Measurements from ENCODE around the gene SNRPD3. TPM values are rescaled to one million over a fixed set of nuclear protein-coding genes. Genes with fewer than 3 reads are reported as not detected.
A peak's percentile ranks its signal among the peaks of the same experiment; 100 is the strongest.
"Not testable (repeated sequence)": the region's sequence is repeated elsewhere in the genome, so short reads cannot be mapped to it uniquely, and the experiment has no call there.

Gene SNRPD3
- total and polyA plus RNA-seq, 9 of the 15 experiments (the other 6 are each of a cell fraction or from before 2014, with no cell fraction given): 131 to 366 (median 274) TPM

- H2AFZ ChIP-seq (ENCODE audit: low read depth, low read length); H3K4me3 ChIP-seq; intact Hi-C loops (cut with micrococcal nuclease); H3K9me3 ChIP-seq (replicated peaks; ENCODE audit: control insufficient read depth, insufficient read depth, low read depth, low read length); FAIRE-seq; CTCF ChIA-PET (ENCODE audit: low intra/inter-chr PET ratio); in situ Hi-C loops (cut with MboI); DNase-seq (ENCODE audit: extremely low read depth in 1 of 4, low spot score in 3 of 4); H4K20me1 ChIP-seq (replicated peaks; ENCODE audit: control insufficient read depth, insufficient read depth, low read length); H3K9me1 ChIP-seq (ENCODE audit: control insufficient read depth, insufficient read depth, low read length); H3K36me3 ChIP-seq (ENCODE audit: control insufficient read depth, insufficient read depth, low read length); H3K27ac ChIP-seq (ENCODE audit: extremely low read depth, low read depth, low read length); H3K79me2 ChIP-seq (ENCODE audit: control insufficient read depth, insufficient read depth, low read length); ATAC-seq; H3K27me3 ChIP-seq (ENCODE audit: control insufficient read depth in 2 of 2, insufficient read depth in 2 of 2, low read length in 2 of 2): not testable (repeated sequence)
- BruUV-seq (replicated peaks): TSS peak; percentile 47
- Histone ChIP-seq H3K4me2 (ENCODE audit: insufficient read depth, low read length) (0 out of 2 replicates have a peak overlapping the region, but pooled peaks have one; percentile 66), H3K4me1 (replicated peaks in 1 of 2; ENCODE audit: control insufficient read depth in 2 of 2, insufficient read depth in 2 of 2, low read length in 2 of 2) (peaks cover 0 to 22% of the 10 kb centered on the region in 2 experiments; a peak in 2 of 5 replicates), H3K9ac (ENCODE audit: insufficient read depth in 1 of 2, low read depth in 2 of 2, low read length in 2 of 2) (peak overlapping the region in 1 of 2 experiments; percentile 49; a peak in 2 of 4 replicates)
- 68% methylated on average over 4 of the region's 10 CpGs for WGBS (ENCODE audit: insufficient coverage, low coverage, missing lambda C conversion rate)
- peak; percentile 25; the same call in 1 of the 2 replicates for TF ChIP-seq ZBTB33 (CRISPR knock-in tag; IDR thresholded peaks at IDR 0.05)
- POLR2A ChIA-PET: interaction anchor here (1.0 to 1.8 kb wide), 2 partner anchors 10 to 11 kb away, joined by 3 to 4 read pairs; partner anchors contain the start of gene GGT1
Measured at GRCh38 chr22:24593559-24593835, 37.7 kb downstream of the SNRPD3 start.

GRCh38 chr22:24593836-24594568 is 38.2 kb downstream of the SNRPD3 start:
- ChIA-PET CTCF (ENCODE audit: low intra/inter-chr PET ratio) (no interaction called here), POLR2A (interaction anchor here (1.8 kb wide), 1 partner anchor 12 kb away, joined by 4 read pairs; no protein-coding TSS in a partner anchor)
- Histone ChIP-seq H3K27ac (ENCODE audit: extremely low read depth, low read depth, low read length) (no peak overlapping the region), H3K4me3 (no peak overlapping the region), H3K4me2 (ENCODE audit: insufficient read depth, low read length) (no peak overlapping the region), H3K9ac (ENCODE audit: insufficient read depth in 1 of 2, low read depth in 2 of 2, low read length in 2 of 2) (peak overlapping the region in 1 of 2 experiments; percentile 26; a peak in 1 of 4 replicates), H3K36me3 (ENCODE audit: control insufficient read depth, insufficient read depth, low read length) (no peaks in the 10 kb centered on the region), H3K9me1 (ENCODE audit: control insufficient read depth, insufficient read depth, low read length) (no peaks in the 10 kb centered on the region), H4K20me1 (replicated peaks; ENCODE audit: control insufficient read depth, insufficient read depth, low read length) (no peaks in the 10 kb centered on the region), H3K79me2 (ENCODE audit: control insufficient read depth, insufficient read depth, low read length) (no peaks in the 10 kb centered on the region), H3K27me3 (ENCODE audit: control insufficient read depth in 2 of 2, insufficient read depth in 2 of 2, low read length in 2 of 2) (no peaks in the 10 kb centered on the region), H3K9me3 (replicated peaks; ENCODE audit: control insufficient read depth, insufficient read depth, low read depth, low read length) (no peaks in the 10 kb centered on the region), H2AFZ (ENCODE audit: low read depth, low read length) (no peak overlapping the region), H3K4me1 (replicated peaks in 1 of 2; ENCODE audit: control insufficient read depth in 2 of 2, insufficient read depth in 2 of 2, low read length in 2 of 2) (peaks cover 0 to 22% of the 10 kb centered on the region in 2 experiments; a peak in 2 of 5 replicates)
- whole genome bisulfite sequencing (ENCODE audit: insufficient coverage, low coverage, missing lambda C conversion rate): 55% methylated on average over 11 of the region's 16 CpGs
- in situ Hi-C loops (cut with MboI) (no loop called here), intact Hi-C loops (cut with micrococcal nuclease) (no loop called here)
- no peak for FAIRE-seq
- no peak for DNase-seq (ENCODE audit: extremely low read depth in 1 of 4, low spot score in 3 of 4)
- no peak for ATAC-seq
- TF ChIP-seq ETV6 (IDR thresholded peaks at IDR 0.05; ENCODE audit: borderline replicate concordance in 1 of 2, low read depth in 2 of 2, low read length in 1 of 2): no peak
- TF ChIP-seq ETV6 (CRISPR knock-in tag; IDR thresholded peaks at IDR 0.05; ENCODE audit: borderline replicate concordance): no peak
- no peak for TF ChIP-seq CHD4 (IDR thresholded peaks at IDR 0.05; ENCODE audit: insufficient read depth, insufficient replicate concordance, low read depth, low read length, poor library complexity, severe bottlenecking)
- no peak for TF ChIP-seq ZNF561 (CRISPR knock-in tag; conservative IDR thresholded peaks at IDR 0.05)
- TF ChIP-seq ATF3 (IDR thresholded peaks at IDR 0.05): no peak
- no peak for TF ChIP-seq ATF3 (CRISPR knock-in tag; conservative IDR thresholded peaks at IDR 0.05)
- TF ChIP-seq HOXB6 (CRISPR knock-in tag; IDR thresholded peaks at IDR 0.05; ENCODE audit: borderline replicate concordance): no peak
- no peak for TF ChIP-seq SREBF2 (CRISPR knock-in tag; IDR thresholded peaks at IDR 0.05)
- no peak for TF ChIP-seq MAFF (IDR thresholded peaks at IDR 0.05; ENCODE audit: low read length)
- no peak for TF ChIP-seq L3MBTL2 (IDR thresholded peaks at IDR 0.05)
- no peak for TF ChIP-seq PPARD (CRISPR knock-in tag; IDR thresholded peaks at IDR 0.05)
- no TSS peak for BruUV-seq (replicated peaks)
